Measurements from ENCODE around the gene MGAT4C. TPM values are rescaled to one million over a fixed set of nuclear protein-coding genes. Genes with fewer than 3 reads are reported as not detected.
A peak's percentile ranks its signal among the peaks of the same experiment; 100 is the strongest.

The MGAT4C gene
- total and polyA plus RNA-seq, 2 experiments from 2014 or later, result 4.5 to 4.7 TPM

- Histone ChIP-seq H2AFZ (no peak overlapping the region), H3F3A (replicated peaks; ENCODE audit: low read depth) (no peaks in the 10 kb centered on the region), H3K4me3 (no peak overlapping the region), H3K4me2 (no peak overlapping the region), H3K36me3 (ENCODE audit: insufficient read depth) (no peaks in the 10 kb centered on the region), H3K27ac (ENCODE audit: low read depth) (no peak overlapping the region), H3K4me1 (ENCODE audit: insufficient read depth) (no peaks in the 10 kb centered on the region), H4K20me1 (replicated peaks; ENCODE audit: insufficient read depth) (no peaks in the 10 kb centered on the region), H3K79me2 (replicated peaks; ENCODE audit: insufficient read depth) (no peaks in the 10 kb centered on the region), H3K9me2 (ENCODE audit: insufficient read depth) (no peaks in the 10 kb centered on the region), H3K27me3 (ENCODE audit: insufficient read depth) (no peaks in the 10 kb centered on the region)
- Mint-ChIP-seq H3K4me1 (peaks cover 6% of the 10 kb centered on the region; the same call in 2 of the 3 replicates), H3K36me3 (ENCODE audit: low read depth) (peaks cover 6% of the 10 kb centered on the region), H3K27me3 (ENCODE audit: insufficient read depth, low read depth, poor library complexity) (no peaks in the 10 kb centered on the region), H3K27ac (peak overlapping the region; percentile 22; the same call in 1 of the 2 replicates), H3K9me3 (peaks cover 4% of the 10 kb centered on the region), H3K4me3 (no peak overlapping the region)
- ATAC-seq (no peak), DNase-seq (ENCODE audit: low spot score) (no peak)
- TF ChIP-seq JUNB (IDR thresholded peaks at IDR 0.05; ENCODE audit: unreplicated experiment) (no peak), CREB1 (CRISPR knock-in tag; IDR thresholded peaks at IDR 0.05; ENCODE audit: low read depth) (no peak), EZH2 (IDR thresholded peaks at IDR 0.05; ENCODE audit: low read depth, unreplicated experiment) (no peak), REST (IDR thresholded peaks at IDR 0.05; ENCODE audit: unreplicated experiment) (no peak), ZNF331 (CRISPR knock-in tag; IDR thresholded peaks at IDR 0.05; ENCODE audit: low read depth) (no peak), ZNF462 (CRISPR knock-in tag; IDR thresholded peaks at IDR 0.05) (no peak), ZNF114 (CRISPR knock-in tag; IDR thresholded peaks at IDR 0.05) (no peak), ETS1 (IDR thresholded peaks at IDR 0.05) (no peak)
Measured at GRCh38 chr12:86174188-86174587, 82.0 kb downstream of the MGAT4C start.

Data from GM23338 (cell line).